ENCODE measurements around the gene OSBPL10.

- TF ChIP-seq EZH2phosphoT487 (IDR thresholded peaks at IDR 0.05; ENCODE audit: low read depth) (no peak), CTCF (IDR thresholded peaks at IDR 0.05; ENCODE audit: low read depth, low read length) (no peak)
These were observed 276.4 kb downstream of the OSBPL10 start for GRCh38 chr3:31704591-31705179.
